Measurements from ENCODE around the gene KRTAP10-11.

DNA sequence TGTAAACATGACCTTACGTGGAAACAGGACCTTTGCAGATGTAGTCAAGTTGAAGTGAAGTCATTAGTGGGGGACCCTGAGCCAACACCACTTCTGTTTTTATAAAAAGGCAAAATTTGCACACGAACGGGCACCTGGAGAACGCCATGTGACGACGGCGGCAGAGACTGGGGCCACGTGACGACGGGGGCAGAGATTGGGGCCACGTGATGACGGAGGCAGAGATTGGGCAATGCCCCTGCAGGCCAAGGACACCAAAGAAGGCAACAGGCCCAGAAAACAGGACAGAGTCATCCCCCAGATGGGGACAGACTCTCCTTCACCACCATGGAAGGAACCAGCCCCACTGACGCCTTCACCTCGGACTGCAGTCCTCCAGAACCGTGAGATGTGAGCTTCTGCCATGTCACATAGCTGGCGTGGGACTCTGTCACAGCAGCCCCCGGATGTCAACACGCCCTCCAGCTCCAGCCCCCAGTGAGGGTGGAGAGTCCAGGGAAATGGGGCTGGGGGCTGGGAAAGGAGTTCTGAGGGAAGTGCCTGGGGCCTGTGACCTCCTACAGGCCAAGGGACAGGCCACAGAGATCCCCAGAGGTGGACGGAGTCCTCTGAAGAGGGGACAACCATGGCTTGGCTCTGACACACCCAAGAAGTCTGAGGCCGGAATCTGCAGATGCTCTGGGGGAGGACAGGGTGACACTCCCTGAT lies 4.2 kb downstream of the KRTAP10-11 start:
- TF ChIP-seq EZH2phosphoT487 (IDR thresholded peaks at IDR 0.05; ENCODE audit: borderline replicate concordance, low read depth, low read length), result no peak
- TF ChIP-seq, protein P1, sequence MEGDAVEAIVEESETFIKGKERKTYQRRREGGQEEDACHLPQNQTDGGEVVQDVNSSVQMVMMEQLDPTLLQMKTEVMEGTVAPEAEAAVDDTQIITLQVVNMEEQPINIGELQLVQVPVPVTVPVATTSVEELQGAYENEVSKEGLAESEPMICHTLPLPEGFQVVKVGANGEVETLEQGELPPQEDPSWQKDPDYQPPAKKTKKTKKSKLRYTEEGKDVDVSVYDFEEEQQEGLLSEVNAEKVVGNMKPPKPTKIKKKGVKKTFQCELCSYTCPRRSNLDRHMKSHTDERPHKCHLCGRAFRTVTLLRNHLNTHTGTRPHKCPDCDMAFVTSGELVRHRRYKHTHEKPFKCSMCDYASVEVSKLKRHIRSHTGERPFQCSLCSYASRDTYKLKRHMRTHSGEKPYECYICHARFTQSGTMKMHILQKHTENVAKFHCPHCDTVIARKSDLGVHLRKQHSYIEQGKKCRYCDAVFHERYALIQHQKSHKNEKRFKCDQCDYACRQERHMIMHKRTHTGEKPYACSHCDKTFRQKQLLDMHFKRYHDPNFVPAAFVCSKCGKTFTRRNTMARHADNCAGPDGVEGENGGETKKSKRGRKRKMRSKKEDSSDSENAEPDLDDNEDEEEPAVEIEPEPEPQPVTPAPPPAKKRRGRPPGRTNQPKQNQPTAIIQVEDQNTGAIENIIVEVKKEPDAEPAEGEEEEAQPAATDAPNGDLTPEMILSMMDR (conservative IDR thresholded peaks at IDR 0.05; ENCODE audit: low read length), result no peak
